ENCODE data around the gene MPDU1.

Gene MPDU1

GRCh38 chr17:7563115-7563869, 20.4 kb upstream of the MPDU1 start:
- TF ChIP-seq EZH2phosphoT487 (conservative IDR thresholded peaks at IDR 0.05; ENCODE audit: low read length) (no peak), CTCF (IDR thresholded peaks at IDR 0.05; ENCODE audit: insufficient read depth, low read length, poor library complexity, severe bottlenecking) (no peak)
- Histone ChIP-seq H3K4me3 (ENCODE audit: insufficient read depth, low read length, poor library complexity, severe bottlenecking) (peak overlapping the region; percentile 95), H3K4me2 (ENCODE audit: low read depth, low read length, poor library complexity, severe bottlenecking) (peak overlapping the region; percentile 80), H3K79me2 (ENCODE audit: insufficient read depth, low read length) (peaks cover 33% of the 10 kb centered on the region), H3K27me3 (ENCODE audit: low read length) (no peaks in the 10 kb centered on the region), H4K20me1 (ENCODE audit: low read depth, low read length) (no peaks in the 10 kb centered on the region), H2AFZ (ENCODE audit: low read depth, low read length, severe bottlenecking) (no peak overlapping the region), H3K9me3 (ENCODE audit: insufficient read depth, low read length) (no peaks in the 10 kb centered on the region), H3K36me3 (ENCODE audit: low read length) (peaks cover 8% of the 10 kb centered on the region; the same call in 1 of the 2 replicates), H3K9me2 (replicated peaks; ENCODE audit: insufficient read depth, low read length) (no peaks in the 10 kb centered on the region), H3K9ac (ENCODE audit: low read length) (peak overlapping the region; percentile 99), H3F3A (ENCODE audit: insufficient read depth) (no peaks in the 10 kb centered on the region), H3K27ac (ENCODE audit: low read depth, low read length) (no peak overlapping the region)

GRCh38 chr17:7569571-7569970, 14.1 kb upstream of the MPDU1 start:
- no peak overlapping the region for H3K27ac ChIP-seq (ENCODE audit: low read depth, low read length)
- no peaks in the 10 kb centered on the region for H3K9me3 ChIP-seq (ENCODE audit: insufficient read depth, low read length)
- H3K79me2 ChIP-seq (ENCODE audit: insufficient read depth, low read length), result peaks cover 29% of the 10 kb centered on the region
- peaks cover 7% of the 10 kb centered on the region; the same call in 1 of the 2 replicates for H4K20me1 ChIP-seq (ENCODE audit: low read depth, low read length)
- TF ChIP-seq CTCF (IDR thresholded peaks at IDR 0.05; ENCODE audit: insufficient read depth, low read length, poor library complexity, severe bottlenecking), result no peak
- TF ChIP-seq EZH2phosphoT487 (conservative IDR thresholded peaks at IDR 0.05; ENCODE audit: low read length), result no peak
- no peak overlapping the region for H3K4me2 ChIP-seq (ENCODE audit: low read depth, low read length, poor library complexity, severe bottlenecking)
- no peak overlapping the region for H3K4me3 ChIP-seq (ENCODE audit: insufficient read depth, low read length, poor library complexity, severe bottlenecking)
- peaks cover 37% of the 10 kb centered on the region for H3F3A ChIP-seq (ENCODE audit: insufficient read depth)
- H3K36me3 ChIP-seq (ENCODE audit: low read length), result peaks cover 20% of the 10 kb centered on the region
- no peaks in the 10 kb centered on the region for H3K9me2 ChIP-seq (replicated peaks; ENCODE audit: insufficient read depth, low read length)
- no peak overlapping the region for H2AFZ ChIP-seq (ENCODE audit: low read depth, low read length, severe bottlenecking)
- no peaks in the 10 kb centered on the region for H3K27me3 ChIP-seq (ENCODE audit: low read length)
- H3K9ac ChIP-seq (ENCODE audit: low read length), result no peak overlapping the region

- Histone ChIP-seq H3K79me2 (ENCODE audit: insufficient read depth, low read length) (peaks cover 35% of the 10 kb centered on the region), H3K9me2 (replicated peaks; ENCODE audit: insufficient read depth, low read length) (no peaks in the 10 kb centered on the region), H3K36me3 (ENCODE audit: low read length) (peaks cover 26% of the 10 kb centered on the region), H2AFZ (ENCODE audit: low read depth, low read length, severe bottlenecking) (no peak overlapping the region), H3K9ac (ENCODE audit: low read length) (no peak overlapping the region), H3K27ac (ENCODE audit: low read depth, low read length) (no peak overlapping the region), H3K27me3 (ENCODE audit: low read length) (no peaks in the 10 kb centered on the region), H3K9me3 (ENCODE audit: insufficient read depth, low read length) (no peaks in the 10 kb centered on the region), H3F3A (ENCODE audit: insufficient read depth) (peaks cover 45% of the 10 kb centered on the region), H4K20me1 (ENCODE audit: low read depth, low read length) (peaks cover 15% of the 10 kb centered on the region; the same call in 1 of the 2 replicates), H3K4me3 (ENCODE audit: insufficient read depth, low read length, poor library complexity, severe bottlenecking) (no peak overlapping the region), H3K4me2 (ENCODE audit: low read depth, low read length, poor library complexity, severe bottlenecking) (no peak overlapping the region)
- TF ChIP-seq CTCF (IDR thresholded peaks at IDR 0.05; ENCODE audit: insufficient read depth, low read length, poor library complexity, severe bottlenecking), result no peak
- TF ChIP-seq EZH2phosphoT487 (conservative IDR thresholded peaks at IDR 0.05; ENCODE audit: low read length), result no peak
Observed at GRCh38 chr17:7570351-7570750, 13.3 kb upstream of the MPDU1 start.

Measured in SU-DHL-6 (cell line).